Mesothelial cell of epicardium (in vitro differentiated cells): ENCODE data around the gene ITIH5. TPM values are rescaled to one million over a fixed set of nuclear protein-coding genes. Genes with fewer than 3 reads are reported as not detected.
A peak's percentile ranks its signal among the peaks of the same experiment; 100 is the strongest.

Source experiments
- DNase-seq, 2 experiments: peaks; one replicate each; pipeline ENCODE4 v3.0.0; 2021; ENCODE audit warnings: low spot score in 2 of 2; ENCODE audit not compliant: unreplicated experiment in 2 of 2
- H3K27ac Mint-ChIP-seq: 2 replicates; pipeline ENCODE4 v1.8.0; 2021; ENCODE audit warnings: mixed read lengths
- H3K27me3 Mint-ChIP-seq: 2 replicates; pipeline ENCODE4 v1.8.0; 2021; ENCODE audit warnings: low read depth, mixed read lengths
- H3K36me3 Mint-ChIP-seq: 2 replicates; pipeline ENCODE4 v1.8.0; 2021; ENCODE audit warnings: mixed read lengths
- H3K4me1 Mint-ChIP-seq: 2 replicates; pipeline ENCODE4 v1.8.0; 2021; ENCODE audit warnings: mixed read lengths
- H3K4me3 Mint-ChIP-seq: 2 replicates; pipeline ENCODE4 v1.8.0; 2021; ENCODE audit warnings: mild to moderate bottlenecking, moderate library complexity, mixed read lengths
- H3K9me3 Mint-ChIP-seq: 2 replicates; pipeline ENCODE4 v1.8.0; 2021; ENCODE audit warnings: mixed read lengths
- total RNA-seq: library from RNA; stranded (reverse); gene quantifications from 3 replicates; pipeline ENCODE4 v1.2.1, GENCODE V29; 2021
- TF ChIP-seq, protein P1 (sequence below): fragments of 200-600 bp; sonication (generic); IDR thresholded peaks from one replicate; pipeline ENCODE4 v1.5.0; 2021; ENCODE audit warnings: antibody characterized with exemption; ENCODE audit not compliant: unreplicated experiment

The ITIH5 gene
- total RNA-seq, 1 donor from 2014 or later, result 21.0 TPM

DNA sequence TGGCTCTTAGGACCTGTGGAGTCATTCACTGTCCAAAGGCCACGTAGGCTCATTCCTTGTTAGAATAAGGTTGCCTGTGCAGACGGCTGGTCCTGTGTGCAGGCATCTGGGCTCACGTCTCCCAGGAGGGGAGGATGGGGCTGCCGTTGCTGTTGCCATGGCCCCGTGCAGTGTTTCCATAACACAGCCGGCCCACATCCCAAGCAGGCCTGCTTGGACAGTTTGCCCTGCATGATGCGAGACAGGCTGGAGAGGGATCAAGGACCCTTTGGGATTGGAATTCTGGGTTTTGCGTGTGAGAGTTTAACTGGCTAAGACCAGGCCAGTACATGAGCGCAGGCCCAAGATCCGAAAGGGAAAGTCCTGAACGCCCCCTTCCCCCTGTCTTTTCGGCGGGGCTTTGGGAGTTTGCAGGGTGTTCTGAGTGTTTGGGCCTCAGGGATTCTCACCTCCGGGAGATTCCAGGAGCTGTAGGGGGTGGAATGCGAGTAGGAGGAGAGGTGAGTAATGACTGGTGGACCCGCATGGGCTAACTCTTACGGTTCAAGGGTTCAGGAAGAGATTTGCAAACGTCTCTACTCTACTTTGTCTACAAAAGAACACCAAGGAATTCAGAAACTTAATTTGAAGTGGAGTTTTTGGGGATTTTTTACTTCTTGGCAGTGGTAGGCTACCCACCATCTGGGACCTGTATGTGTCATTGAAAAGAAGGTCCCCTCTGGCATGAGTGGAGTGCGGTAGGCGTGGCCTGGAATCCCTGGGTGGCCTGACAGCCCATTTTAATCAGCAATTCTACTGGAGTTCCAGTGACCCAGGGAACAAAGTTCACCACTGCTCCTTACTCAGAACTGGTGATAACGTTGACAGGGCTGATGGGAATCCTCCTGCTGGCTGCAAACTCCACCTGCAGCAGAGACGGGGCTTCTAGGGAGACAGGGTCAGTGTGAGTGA lies 125.4 kb downstream of the ITIH5 start:
- H3K27ac Mint-ChIP-seq, result peak overlapping the region; percentile 96
- peak in 1 of 2 experiments; percentile 55 for DNase-seq
- TF ChIP-seq, protein P1, sequence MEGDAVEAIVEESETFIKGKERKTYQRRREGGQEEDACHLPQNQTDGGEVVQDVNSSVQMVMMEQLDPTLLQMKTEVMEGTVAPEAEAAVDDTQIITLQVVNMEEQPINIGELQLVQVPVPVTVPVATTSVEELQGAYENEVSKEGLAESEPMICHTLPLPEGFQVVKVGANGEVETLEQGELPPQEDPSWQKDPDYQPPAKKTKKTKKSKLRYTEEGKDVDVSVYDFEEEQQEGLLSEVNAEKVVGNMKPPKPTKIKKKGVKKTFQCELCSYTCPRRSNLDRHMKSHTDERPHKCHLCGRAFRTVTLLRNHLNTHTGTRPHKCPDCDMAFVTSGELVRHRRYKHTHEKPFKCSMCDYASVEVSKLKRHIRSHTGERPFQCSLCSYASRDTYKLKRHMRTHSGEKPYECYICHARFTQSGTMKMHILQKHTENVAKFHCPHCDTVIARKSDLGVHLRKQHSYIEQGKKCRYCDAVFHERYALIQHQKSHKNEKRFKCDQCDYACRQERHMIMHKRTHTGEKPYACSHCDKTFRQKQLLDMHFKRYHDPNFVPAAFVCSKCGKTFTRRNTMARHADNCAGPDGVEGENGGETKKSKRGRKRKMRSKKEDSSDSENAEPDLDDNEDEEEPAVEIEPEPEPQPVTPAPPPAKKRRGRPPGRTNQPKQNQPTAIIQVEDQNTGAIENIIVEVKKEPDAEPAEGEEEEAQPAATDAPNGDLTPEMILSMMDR, result no peak
- no peaks in the 10 kb centered on the region for H3K27me3 Mint-ChIP-seq
- peaks cover 5% of the 10 kb centered on the region for H3K36me3 Mint-ChIP-seq
- H3K9me3 Mint-ChIP-seq, result peaks cover 16% of the 10 kb centered on the region
- H3K4me1 Mint-ChIP-seq, result peaks cover 31% of the 10 kb centered on the region
- no peak overlapping the region for H3K4me3 Mint-ChIP-seq

GRCh38 chr10:7538970-7539654 lies 127.7 kb downstream of the ITIH5 start:
- TF ChIP-seq, protein P1, result no peak
- Mint-ChIP-seq H3K27me3 (no peaks in the 10 kb centered on the region), H3K36me3 (peaks cover 5% of the 10 kb centered on the region), H3K9me3 (peaks cover 16% of the 10 kb centered on the region), H3K4me3 (no peak overlapping the region), H3K27ac (peak overlapping the region; percentile 3), H3K4me1 (peaks cover 30% of the 10 kb centered on the region)
- no peak for DNase-seq

GRCh38 chr10:7537126-7537525 lies 129.6 kb downstream of the ITIH5 start:
- no peak for DNase-seq
- no peak overlapping the region for H3K4me3 Mint-ChIP-seq
- no peak overlapping the region for H3K27ac Mint-ChIP-seq
- H3K4me1 Mint-ChIP-seq, result peaks cover 16% of the 10 kb centered on the region
- H3K27me3 Mint-ChIP-seq, result peaks cover 4% of the 10 kb centered on the region
- TF ChIP-seq, protein P1, result no peak
- peaks cover 16% of the 10 kb centered on the region for H3K9me3 Mint-ChIP-seq
- H3K36me3 Mint-ChIP-seq, result peaks cover 5% of the 10 kb centered on the region

- Mint-ChIP-seq H3K4me1 (peaks cover 4% of the 10 kb centered on the region), H3K36me3 (peaks cover 5% of the 10 kb centered on the region), H3K27me3 (peaks cover 14% of the 10 kb centered on the region), H3K4me3 (no peak overlapping the region), H3K27ac (no peak overlapping the region), H3K9me3 (peaks cover 16% of the 10 kb centered on the region)
- TF ChIP-seq, protein P1, result no peak
- no peak for DNase-seq
Observed at GRCh38 chr10:7534480-7534852, 132.3 kb downstream of the ITIH5 start.

DNA sequence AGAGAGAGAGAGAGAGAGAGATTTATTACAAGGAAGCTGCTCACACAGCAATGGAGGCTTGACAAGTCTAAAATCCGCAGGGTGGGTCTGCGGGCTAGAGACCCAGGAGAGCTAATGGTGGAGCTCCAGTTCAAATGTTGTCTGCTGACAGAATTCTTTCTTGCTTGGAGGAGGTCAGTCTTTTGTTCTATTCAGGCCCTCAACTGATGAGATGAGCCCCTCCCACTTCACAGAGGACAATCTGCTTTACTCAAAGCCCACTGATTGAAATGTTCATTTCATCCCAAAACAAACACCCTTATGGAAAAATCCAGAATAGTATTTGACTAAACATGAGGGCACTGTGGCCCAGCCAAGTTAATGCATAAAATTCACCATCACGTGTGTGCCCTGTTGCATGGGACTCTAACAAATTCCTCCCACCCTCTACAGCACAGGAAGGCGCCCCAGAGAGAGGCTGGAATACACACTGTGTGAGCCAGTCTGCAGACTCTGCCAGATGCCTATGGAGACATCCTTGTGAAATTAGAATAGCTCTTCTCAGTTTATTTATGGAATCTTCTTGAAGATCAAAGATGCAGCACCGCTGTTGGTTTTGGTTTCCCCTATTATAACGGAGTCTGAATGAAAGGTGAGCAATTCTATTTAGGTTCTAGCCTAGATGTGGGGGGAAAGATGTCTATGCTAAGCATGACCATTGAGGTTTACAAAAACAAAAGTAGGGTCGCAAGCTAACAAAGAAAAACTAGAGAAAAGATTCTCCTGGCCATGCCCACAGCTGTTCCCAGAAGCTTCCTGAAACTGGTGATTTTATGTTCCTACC lies 132.9 kb downstream of the ITIH5 start:
- Mint-ChIP-seq H3K9me3 (peaks cover 10% of the 10 kb centered on the region), H3K27me3 (peaks cover 15% of the 10 kb centered on the region), H3K36me3 (peaks cover 4% of the 10 kb centered on the region), H3K27ac (no peak overlapping the region), H3K4me1 (peaks cover 1% of the 10 kb centered on the region), H3K4me3 (no peak overlapping the region)
- no peak for DNase-seq
- TF ChIP-seq, protein P1, result no peak
